ENCODE results near the gene CYP39A1. TPM values are rescaled to one million over a fixed set of nuclear protein-coding genes. Genes with fewer than 3 reads are reported as not detected.

CYP39A1 gene
- total and polyA plus RNA-seq, 2 donors (not counting 1 experiment from before 2014, with no cell fraction given) = 0.49 to 3.8 TPM

DNA sequence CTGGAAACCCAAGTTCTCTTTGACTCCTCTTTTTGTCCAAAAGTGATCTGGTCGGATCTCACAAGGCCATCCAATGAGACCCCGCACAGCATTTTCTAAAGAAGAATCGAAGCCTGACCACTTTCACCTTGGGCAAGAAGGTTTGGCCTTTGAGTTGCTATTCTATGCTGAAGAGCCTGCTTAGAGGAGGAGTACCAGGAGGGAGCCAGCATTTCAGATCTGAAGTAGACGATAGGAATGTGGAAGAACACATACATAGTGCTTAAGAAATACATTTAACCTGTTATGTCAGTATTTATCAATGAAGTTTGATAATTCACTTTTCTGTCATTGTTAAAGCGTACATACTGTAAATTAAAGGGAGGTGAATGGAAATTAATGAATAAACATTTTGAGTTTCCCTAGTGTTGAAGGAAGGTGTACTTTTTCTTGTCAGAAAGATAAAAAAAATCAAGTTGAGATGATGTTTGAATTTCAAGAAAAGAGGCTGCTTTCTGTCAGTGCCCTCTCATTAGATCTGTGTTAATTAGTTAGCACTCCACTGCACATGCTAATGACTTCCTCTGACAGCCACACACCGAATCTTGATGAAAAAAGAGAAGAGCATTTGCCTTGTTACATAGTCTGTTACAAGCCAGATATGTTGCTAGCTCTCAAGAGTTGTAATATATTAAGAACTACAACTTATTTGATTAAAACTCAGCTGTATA lies 24.1 kb upstream of the CYP39A1 start:
- Histone ChIP-seq H3K9me3 (ENCODE audit: control insufficient read depth, insufficient read depth, low read depth, low read length) (no peaks in the 10 kb centered on the region), H3K36me3 (ENCODE audit: control insufficient read depth, insufficient read depth, low read length) (no peaks in the 10 kb centered on the region), H3K9ac (ENCODE audit: insufficient read depth, low read length) (no peak overlapping the region), H3K27ac (ENCODE audit: insufficient read depth, low read length) (no peak overlapping the region), H3K79me2 (ENCODE audit: control insufficient read depth, insufficient read depth, low read length) (no peaks in the 10 kb centered on the region), H3K4me3 (replicated peaks in 1 of 4; ENCODE audit: control extremely low read depth in 1 of 4, insufficient read depth in 1 of 4, low read depth in 3 of 4, low read length in 4 of 4) (no peak overlapping the region), H3K4me2 (ENCODE audit: extremely low read depth, insufficient read depth, low read length) (no peak overlapping the region), H4K20me1 (ENCODE audit: control insufficient read depth, extremely low read depth, insufficient read depth, low read length) (no peaks in the 10 kb centered on the region), H3K27me3 (ENCODE audit: control insufficient read depth, insufficient read depth, low read length) (no peaks in the 10 kb centered on the region), H2AFZ (ENCODE audit: low read length) (no peak overlapping the region), H3K4me1 (ENCODE audit: control insufficient read depth, extremely low read depth, insufficient read depth, low read length) (no peaks in the 10 kb centered on the region)
- TF ChIP-seq EZH2 (IDR thresholded peaks at IDR 0.05; ENCODE audit: low read length, missing control alignments) (no peak), CTCF (conservative IDR thresholded peaks at IDR 0.05 in 1 of 2, IDR thresholded peaks at IDR 0.05 in 1 of 2; ENCODE audit: low read depth in 1 of 2, low read length in 2 of 2) (no peak)
- no peak for DNase-seq (ENCODE audit: low read depth in 2 of 2)

- Histone ChIP-seq H4K20me1 (ENCODE audit: control insufficient read depth, extremely low read depth, insufficient read depth, low read length) (no peaks in the 10 kb centered on the region), H3K4me2 (ENCODE audit: extremely low read depth, insufficient read depth, low read length) (no peak overlapping the region), H3K4me3 (replicated peaks in 1 of 4; ENCODE audit: control extremely low read depth in 1 of 4, insufficient read depth in 1 of 4, low read depth in 3 of 4, low read length in 4 of 4) (no peak overlapping the region), H3K36me3 (ENCODE audit: control insufficient read depth, insufficient read depth, low read length) (no peaks in the 10 kb centered on the region), H3K9ac (ENCODE audit: insufficient read depth, low read length) (no peak overlapping the region), H3K27ac (ENCODE audit: insufficient read depth, low read length) (no peak overlapping the region), H3K79me2 (ENCODE audit: control insufficient read depth, insufficient read depth, low read length) (no peaks in the 10 kb centered on the region), H3K9me3 (ENCODE audit: control insufficient read depth, insufficient read depth, low read depth, low read length) (no peaks in the 10 kb centered on the region), H3K4me1 (ENCODE audit: control insufficient read depth, extremely low read depth, insufficient read depth, low read length) (no peaks in the 10 kb centered on the region), H2AFZ (ENCODE audit: low read length) (no peak overlapping the region), H3K27me3 (ENCODE audit: control insufficient read depth, insufficient read depth, low read length) (no peaks in the 10 kb centered on the region)
- TF ChIP-seq CTCF (conservative IDR thresholded peaks at IDR 0.05 in 1 of 2, IDR thresholded peaks at IDR 0.05 in 1 of 2; ENCODE audit: low read depth in 1 of 2, low read length in 2 of 2) (no peak), EZH2 (IDR thresholded peaks at IDR 0.05; ENCODE audit: low read length, missing control alignments) (no peak)
- DNase-seq (ENCODE audit: low read depth in 2 of 2) = no peak
These were observed 21.8 kb upstream of the CYP39A1 start for GRCh38 chr6:46674410-46674809.

DNA sequence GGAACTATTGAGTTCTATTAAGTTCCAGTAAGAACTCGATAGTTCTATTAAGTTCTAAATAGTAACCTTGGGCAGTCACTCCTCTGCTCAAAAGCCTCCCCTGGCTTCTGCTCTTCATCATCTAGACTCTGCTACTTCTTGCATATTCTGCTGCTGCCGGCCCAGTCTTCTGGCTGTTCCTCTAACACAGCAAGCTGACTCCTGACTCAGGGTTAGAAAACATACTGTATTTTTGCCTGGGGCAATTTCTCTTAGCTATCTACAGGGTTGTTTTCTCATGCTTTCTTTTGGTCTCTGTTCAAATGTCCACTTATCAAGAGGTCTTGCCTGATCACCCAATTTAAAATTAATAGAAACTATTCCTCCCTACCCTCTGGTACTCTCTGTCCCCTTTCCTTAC lies 14.8 kb upstream of the CYP39A1 start:
- Histone ChIP-seq H3K36me3 (ENCODE audit: control insufficient read depth, insufficient read depth, low read length) (no peaks in the 10 kb centered on the region), H3K27me3 (ENCODE audit: control insufficient read depth, insufficient read depth, low read length) (no peaks in the 10 kb centered on the region), H3K4me3 (replicated peaks in 1 of 4; ENCODE audit: control extremely low read depth in 1 of 4, insufficient read depth in 1 of 4, low read depth in 3 of 4, low read length in 4 of 4) (no peak overlapping the region), H3K27ac (ENCODE audit: insufficient read depth, low read length) (no peak overlapping the region), H2AFZ (ENCODE audit: low read length) (no peak overlapping the region), H3K9me3 (ENCODE audit: control insufficient read depth, insufficient read depth, low read depth, low read length) (no peaks in the 10 kb centered on the region), H3K4me2 (ENCODE audit: extremely low read depth, insufficient read depth, low read length) (no peak overlapping the region), H4K20me1 (ENCODE audit: control insufficient read depth, extremely low read depth, insufficient read depth, low read length) (no peaks in the 10 kb centered on the region), H3K4me1 (ENCODE audit: control insufficient read depth, extremely low read depth, insufficient read depth, low read length) (no peaks in the 10 kb centered on the region), H3K9ac (ENCODE audit: insufficient read depth, low read length) (no peak overlapping the region), H3K79me2 (ENCODE audit: control insufficient read depth, insufficient read depth, low read length) (no peaks in the 10 kb centered on the region)
- TF ChIP-seq CTCF (conservative IDR thresholded peaks at IDR 0.05 in 1 of 2, IDR thresholded peaks at IDR 0.05 in 1 of 2; ENCODE audit: low read depth in 1 of 2, low read length in 2 of 2) (no peak), EZH2 (IDR thresholded peaks at IDR 0.05; ENCODE audit: low read length, missing control alignments) (no peak)
- DNase-seq (ENCODE audit: low read depth in 2 of 2) = no peak

Data from fibroblast of lung (primary cell).